Stimulated activated CD8-positive, alpha-beta memory T cell treated with anti-CD3 and anti-CD28 coated beads, Interleukin-12 subunit alpha, Interleukin-12 subunit beta, amount 100 ng/mL, for 4 hours (primary cell): ENCODE data around the gene LARGE1.

Source experiments
- DNase-seq: peaks from one replicate; pipeline ENCODE4 v3.0.0-alpha.2; 2020; ENCODE audit warnings: low read depth

Gene LARGE1

DNA sequence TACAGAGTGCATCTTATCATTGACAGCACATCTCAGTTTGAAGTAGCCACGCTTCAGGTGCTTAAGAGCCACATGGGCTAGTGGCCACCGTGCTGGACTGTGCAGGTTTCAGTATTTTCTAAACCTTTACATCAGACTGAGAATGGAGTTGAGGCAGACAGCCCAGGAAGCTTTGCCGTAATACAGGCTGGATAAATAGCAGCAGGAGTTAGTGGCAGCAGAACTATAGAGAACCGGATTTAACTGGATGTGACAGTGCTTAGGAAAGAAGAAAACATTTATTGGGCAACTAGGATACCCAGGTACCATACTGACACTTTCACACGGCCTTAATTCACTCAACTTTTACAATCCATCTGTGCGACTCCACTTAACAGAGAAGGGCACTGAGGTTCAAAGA lies 145.5 kb downstream of the LARGE1 start:
- DNase-seq, result no peak

DNA sequence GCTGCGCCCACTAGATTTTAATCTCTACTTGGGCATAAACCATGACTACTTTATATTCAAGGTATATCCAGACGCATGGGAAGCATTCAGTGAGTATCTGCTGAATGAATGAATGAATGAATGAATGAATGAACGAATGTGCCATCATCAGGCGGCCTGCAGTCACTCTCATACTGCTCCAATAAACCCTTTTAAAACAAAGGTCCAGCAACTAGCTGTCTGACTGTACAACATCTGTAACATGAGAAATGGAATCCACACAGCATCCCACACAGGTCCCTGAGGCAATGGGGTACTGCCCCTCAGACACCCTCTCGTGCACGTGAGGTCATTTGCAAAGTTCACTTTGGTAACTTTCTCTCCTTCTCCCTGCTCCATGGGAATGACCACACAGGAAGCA lies 147.5 kb downstream of the LARGE1 start:
- DNase-seq, result no peak

DNA sequence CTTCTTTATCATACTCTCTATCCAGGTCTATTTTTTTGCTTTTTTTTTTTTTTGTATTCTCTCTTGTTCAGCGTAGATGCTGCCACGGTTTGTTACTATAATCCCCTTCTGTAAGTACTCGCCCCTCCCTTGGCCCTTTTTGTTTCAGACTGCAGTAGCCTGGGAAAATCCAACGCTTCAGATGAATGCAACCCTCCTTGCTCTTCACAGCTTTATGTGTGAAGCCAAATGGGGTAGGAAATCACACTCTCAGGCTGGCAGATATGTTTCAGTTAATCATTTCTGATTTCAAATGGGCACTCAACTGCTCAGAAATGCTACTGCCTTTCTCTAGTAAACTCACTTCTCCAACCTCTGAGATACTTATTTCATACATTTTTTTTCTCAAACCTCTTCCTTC lies 149.1 kb downstream of the LARGE1 start:
- DNase-seq, result no peak

DNA sequence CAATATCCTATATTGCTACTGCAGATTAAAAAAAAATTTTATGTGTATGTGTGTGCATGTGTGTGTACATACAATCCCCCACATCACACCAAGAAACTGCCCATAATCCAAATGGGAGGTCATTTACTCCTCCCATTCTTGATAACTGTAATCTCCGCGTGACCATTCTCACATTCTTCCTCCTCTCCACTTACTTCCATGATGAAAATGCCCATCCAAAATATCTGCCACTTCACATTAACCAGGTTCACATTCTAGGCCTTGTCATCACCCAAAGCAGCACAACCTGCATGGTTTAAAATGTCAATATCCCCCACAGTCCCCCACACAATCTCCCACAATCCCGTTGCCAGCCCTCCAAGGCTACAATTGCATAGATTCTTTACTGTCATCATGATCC lies 149.6 kb downstream of the LARGE1 start:
- no peak for DNase-seq

DNA sequence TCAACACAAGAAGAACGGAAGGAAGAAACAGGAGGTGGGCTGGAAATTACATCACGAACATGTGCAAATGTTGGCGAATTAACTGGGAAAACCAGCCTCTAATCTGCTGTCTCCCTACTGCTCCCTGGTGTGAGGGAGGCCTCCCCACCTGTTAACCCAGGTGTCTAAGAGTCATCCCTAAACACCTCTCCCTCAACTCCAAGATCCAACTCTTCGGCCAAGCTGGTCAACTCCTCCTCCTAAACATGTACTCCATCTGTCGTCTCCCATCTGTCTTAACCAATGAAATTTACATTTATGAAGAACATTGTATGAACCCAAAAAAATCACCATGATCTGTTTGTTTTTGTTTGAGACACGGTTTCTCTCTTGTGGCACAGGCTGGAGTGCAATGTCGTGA lies 154.2 kb downstream of the LARGE1 start:
- DNase-seq, result no peak

DNA sequence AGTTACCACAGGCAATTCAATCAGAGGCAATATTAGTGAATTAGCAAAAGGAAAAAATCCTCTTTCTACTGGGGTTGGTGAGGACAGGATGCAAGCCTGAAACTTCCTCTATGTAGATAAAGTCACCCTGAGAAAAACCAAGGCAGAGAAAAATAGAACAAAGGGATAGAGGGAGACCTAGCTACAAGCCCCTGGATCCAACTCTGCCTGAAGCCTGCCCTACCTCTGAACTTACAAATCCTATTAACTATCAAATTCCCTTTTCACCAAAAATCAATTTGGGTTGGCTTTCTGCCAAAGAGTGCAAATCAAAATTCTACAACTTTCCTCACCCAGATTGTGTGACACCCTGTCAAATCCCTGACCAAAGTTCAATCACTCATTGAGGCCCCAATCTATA lies 161.3 kb downstream of the LARGE1 start:
- no peak for DNase-seq

DNA sequence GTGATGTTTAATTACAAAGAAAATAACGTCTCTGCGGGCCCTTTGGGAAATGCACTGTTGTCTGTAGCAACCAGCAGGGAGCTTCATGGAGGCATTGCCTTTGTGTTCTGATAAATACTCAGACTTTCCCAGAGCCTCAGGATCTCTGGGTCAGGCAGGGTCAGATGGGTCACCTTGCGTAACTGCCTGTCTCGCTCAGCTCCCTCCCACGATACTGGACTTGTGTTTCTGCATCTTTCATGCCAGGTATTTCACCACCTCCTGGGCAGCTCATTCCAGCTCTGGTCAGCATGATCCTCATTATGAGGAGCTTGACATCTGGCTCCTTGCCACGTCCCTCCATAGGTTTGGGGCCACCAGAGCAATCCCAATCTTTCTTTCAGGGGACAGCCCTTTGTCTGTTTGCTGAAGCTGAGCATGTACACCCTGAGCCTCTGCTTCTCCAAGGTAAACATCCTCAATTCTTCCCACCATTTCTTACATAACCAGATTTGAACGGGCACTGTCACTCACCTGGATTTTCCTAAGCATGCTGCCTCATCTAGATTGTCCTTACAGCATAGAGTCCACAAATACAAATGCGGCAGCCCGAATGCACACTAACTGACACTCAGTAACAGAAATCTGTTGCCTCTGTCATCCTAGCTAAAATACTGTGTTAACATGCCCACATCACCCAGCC lies 162.3 kb downstream of the LARGE1 start:
- no peak for DNase-seq

DNA sequence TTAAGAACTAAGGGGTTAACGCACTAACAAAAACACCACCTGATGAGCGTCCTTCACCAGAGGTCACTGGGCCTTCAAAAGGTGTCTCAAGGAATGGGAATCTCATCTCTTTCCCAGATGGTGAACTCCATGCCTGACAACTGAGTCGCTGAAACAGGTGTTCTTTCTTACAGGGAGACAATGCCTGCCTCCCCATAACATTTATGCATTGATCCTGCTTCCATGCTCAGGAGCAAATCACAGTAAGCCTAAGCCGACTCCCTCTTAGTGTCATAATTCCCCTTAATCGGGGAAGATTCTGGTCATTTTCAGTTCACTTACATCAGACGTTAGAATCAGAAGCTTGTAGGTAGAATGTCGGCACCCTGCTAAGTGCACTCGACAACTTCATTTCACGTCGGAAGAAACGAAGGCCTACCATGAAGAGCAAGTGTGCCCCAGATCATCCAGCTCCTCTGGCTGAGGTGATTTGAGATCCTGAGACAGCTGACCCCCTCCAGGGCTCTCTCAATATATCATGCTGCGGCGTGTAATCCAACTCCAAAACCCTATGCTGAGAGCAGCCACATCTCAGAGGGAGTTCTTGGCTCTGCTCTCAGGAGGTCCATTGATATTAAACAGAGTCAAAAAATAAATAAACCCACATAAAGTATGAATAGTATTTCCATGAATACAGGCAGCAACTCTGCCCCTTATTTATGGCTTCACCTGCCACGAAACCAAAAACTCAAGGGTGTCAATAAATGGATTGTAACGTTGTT lies 163.1 kb downstream of the LARGE1 start:
- no peak for DNase-seq

DNA sequence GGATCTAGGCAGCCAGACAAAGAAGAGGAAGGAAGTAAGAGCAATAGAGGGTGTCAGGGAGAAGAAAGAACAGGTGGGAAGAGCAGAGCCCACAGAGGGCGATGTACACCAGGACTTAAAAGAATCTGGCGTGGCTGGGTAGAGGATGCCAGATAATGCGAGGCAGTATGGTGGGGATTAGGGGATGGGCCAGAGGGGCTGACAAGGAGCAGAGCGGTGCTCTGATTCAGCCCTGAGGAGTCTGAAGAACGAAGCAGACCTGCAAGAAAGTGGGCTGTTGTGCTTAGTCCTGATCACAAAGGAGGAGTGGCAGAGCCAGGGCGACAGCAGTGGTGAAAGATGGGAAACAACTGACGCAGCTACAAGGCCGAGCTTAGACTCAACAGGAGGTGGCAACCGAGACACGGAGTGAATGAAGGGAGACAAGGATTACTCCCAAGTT lies 163.7 kb downstream of the LARGE1 start:
- no peak for DNase-seq

DNA sequence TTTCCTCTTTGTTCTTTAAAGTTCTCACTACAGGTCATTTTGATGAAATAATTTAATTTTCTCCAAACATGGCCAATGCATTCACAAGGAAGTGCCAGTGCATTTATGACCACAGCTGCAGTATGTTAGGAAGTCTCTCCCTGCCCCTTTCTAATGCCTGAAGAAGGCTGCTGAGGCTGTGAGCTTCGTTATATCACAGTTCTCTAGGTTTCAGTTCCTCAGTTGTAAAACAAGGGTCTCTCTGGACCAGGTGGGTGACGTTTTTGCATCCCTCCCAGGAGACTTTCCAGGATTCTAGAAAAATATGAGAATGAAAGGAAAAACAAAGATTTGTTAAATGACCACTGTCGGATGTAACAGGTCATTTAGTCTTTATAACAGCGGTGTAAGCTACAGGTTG lies 171.6 kb downstream of the LARGE1 start:
- no peak for DNase-seq

DNA sequence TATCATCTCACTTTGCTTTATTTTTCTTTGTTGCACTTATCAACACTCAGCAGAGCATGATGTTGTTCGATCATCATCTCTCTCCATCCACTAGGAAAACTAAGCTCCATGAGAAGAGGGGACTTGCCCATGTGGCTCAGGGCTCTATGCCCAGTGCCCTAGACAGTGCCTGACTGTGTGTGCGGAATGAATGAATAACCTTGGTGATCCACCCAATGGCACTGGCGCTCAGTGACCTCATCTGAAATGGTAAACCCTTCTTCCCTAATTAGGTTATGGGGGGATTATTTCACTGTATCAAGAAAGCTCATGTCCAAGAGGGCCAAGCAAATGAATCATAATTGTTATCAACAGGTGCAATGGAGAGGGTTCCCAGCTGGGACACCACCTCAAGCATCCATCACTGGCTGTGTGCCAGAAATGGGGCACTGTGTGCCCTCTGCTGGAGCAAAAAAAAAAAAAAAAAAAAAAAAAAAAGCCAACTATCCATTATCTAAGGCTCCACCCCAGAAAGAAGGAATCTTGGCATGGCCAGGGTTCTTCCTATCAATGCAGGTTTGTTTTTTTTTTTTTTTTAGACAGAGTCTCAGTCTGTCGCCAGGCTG lies 172.6 kb downstream of the LARGE1 start:
- no peak for DNase-seq

DNA sequence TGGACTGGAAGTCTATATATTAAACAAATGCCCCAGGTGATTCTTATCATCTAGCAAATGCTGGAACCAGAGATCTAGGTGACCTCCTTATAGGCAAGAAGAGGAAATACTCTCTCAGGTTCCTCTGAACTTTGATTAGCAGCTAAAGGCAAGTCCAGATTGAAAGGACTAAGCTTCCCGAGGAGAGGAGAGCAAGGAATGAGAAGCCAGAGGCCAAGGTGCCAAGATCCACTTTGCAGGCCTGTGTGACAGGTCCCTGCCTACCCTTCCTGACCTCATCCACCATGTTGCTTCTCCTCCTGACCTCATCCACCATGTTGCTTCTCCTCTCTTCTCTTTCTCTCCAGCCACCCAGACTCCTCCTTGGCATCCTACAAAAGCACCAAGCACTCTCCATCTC lies 173.2 kb downstream of the LARGE1 start:
- no peak for DNase-seq

DNA sequence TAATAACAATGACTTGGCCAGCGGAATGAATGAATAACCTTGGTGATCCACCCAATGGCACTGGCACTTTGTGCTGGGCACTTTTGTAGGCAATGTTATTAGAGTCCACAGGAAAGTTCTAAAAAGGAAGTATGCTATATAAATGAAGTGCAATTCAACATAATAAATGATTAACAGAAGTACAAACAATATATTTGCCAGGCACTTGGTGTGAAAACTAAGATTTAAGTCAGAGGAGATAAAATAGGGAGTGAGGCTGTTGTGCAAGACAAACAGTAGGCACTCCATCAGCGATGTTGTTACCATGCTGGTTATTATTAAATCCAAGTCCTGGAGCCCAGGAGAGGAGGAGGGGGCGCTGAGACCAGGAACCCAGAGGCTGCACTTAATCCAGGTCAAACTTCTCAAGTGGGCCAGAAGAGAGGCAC lies 173.8 kb downstream of the LARGE1 start:
- DNase-seq, result no peak

DNA sequence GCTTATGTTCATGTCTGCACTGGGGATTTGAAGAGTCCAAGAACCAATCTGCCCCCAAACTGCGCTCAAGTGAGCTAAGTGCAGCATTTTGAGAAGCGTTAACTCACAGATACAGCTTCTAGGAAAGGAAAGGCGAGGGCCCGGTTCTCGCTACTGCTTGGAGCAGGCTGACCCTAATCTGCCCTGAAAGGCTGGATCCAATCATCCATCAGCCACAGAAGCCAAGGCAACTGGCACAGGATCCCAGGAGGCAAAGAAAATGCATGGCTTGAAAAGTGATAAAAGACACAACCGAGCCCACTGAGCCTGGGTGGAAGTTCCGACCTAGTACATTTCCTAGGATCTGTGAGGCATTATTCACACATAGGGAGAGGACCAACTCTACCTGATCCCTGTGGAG lies 174.8 kb downstream of the LARGE1 start:
- DNase-seq, result no peak

DNA sequence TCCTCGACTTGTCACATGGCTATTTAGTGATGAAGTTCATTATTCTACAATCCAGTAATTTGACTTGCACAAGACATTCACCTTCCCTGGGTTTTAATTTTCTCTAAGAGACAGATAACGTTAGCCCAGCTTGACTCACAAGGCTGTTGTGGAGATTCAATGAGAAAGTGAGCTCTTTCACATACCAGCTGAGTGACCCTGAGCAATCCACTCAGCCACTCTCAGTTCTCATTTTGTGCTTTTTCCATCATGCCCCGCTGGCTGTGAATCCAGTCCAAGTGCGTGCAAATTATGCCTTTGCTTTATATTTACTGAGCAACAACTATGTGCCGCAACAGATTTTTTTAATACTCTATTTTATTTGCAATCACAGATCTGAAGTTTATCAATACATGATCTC lies 176.5 kb downstream of the LARGE1 start:
- no peak for DNase-seq

DNA sequence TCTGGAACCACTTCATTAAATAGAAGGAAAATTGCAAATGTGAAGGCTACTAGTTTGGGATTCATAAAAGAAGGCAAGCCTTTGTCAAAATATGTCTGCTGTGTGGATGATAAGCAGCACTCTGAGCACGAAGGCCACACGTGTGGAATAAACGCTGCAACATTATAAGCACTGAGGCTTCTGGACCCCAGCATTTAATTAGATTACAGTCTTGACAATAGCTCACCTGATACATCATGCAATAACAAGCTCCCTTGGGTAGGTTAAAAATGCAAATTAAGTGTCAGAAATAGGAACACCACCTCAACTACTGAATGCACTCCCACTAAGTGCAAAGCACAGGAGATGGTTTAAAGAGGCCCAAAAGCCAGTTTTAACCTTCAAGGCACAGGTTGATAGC lies 179.3 kb downstream of the LARGE1 start:
- no peak for DNase-seq

DNA sequence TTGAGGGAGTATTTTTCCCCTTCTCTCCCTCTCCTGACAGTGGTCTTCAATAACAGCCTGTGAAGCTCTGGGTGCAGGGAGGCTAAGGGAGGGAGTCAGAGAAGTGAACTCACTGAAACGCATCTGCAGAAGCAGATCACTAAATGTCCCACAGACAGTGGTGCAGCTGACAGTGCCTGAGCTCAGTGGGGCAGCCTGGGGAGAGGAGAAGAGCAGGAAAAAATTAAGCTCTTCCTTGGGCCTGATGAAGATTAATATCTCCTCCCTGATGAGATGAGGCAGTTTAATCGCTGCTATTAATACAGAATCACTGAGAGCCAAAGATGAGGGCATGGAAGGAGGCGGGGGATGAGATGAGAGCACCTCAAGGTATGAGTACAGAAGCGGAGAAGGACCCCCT lies 180.8 kb downstream of the LARGE1 start:
- no peak for DNase-seq

DNA sequence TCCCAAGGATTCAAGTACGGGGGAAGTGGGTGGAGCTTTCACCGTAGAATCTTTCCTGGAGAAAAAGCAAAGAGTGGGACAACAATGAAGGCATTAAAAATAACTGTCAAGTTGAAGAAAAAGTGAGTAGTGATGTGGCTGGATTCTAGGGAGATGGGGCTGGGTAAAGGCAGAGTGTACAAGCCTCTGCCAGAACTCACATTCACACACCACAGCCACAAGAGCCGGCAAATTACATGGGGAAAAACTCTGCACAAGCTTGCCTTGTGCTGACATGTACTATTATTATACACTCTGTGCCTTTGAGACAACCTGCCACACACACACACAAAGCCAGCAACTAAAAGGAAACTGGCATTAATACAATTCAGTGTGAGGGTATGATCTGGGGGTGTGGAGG lies 182.6 kb downstream of the LARGE1 start:
- DNase-seq, result no peak

DNA sequence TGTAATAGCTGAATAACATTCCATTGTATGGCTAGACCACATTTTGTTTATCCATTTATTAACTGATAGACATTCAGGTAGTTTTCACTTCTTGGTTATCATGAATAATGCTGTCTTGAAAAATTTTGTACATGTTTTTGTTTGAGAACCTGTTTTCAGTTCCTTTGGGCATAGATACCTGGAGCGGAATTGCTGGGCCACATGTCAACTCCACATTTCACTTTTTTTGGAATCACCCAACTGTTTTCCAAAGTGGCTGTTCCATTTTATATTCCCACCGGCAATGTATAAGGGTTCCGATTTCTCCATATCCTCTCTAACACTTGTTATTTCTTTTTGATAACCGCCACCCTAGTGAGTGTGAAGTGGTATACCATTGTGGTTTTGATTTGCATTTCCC lies 184.3 kb downstream of the LARGE1 start:
- no peak for DNase-seq

DNA sequence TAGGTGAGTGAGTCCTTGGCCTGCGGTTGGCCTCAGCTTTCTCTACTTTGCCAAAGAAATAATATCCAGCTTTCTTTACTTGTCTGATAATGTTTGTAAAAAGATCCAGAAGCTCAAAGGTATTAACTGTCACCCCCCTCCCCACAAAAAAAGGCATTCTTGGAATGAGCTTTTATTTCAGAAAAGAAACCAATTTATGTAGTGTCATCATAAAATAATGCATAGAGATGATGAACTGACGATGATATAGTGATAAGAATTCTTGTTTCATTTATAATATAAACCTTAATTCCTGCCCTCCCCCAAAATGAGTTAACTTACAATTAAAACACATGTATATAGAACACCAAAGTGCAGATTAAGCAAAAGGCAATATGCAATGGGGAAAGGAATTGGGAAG lies 191.4 kb downstream of the LARGE1 start:
- no peak for DNase-seq

DNA sequence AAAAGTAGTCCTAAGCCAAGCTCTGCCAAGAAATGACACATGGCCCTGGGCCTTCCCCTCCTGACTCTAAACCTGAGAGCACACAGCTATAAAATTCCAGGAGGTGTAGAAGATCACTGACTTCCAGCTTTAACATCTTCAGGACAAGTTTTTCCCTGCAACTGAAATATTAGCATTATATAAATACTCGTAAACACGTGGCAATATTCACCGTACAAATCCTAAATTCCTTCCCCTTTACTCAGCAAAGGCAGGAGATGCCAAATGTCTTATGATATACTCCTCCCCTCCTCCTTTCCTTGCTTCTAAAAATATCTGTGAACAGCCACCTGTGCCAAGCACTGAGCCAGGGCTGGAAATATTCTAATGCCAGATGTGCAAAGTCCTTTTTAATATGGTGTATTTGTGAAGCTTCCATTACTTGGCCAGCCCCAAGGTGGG lies 194.0 kb downstream of the LARGE1 start:
- DNase-seq, result no peak

DNA sequence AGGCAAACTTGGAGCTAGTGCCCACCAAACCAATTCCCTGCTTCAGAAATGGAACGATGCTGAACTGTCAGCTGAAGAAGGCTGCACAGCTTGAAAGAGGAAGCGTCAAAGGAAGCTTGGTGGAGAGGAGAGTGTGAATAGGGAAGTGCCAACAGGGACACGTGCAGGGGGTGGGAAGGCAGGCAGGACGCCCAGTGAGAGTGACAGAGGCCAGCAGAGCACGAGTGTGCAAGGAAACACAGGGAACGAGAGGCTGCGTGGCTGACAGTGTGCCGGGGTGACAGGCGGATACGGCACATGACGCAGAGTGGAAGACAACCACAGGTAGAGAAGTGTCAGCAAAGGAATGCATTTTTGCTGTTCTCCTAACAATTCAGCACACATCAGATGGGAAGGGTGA lies 196.4 kb downstream of the LARGE1 start:
- DNase-seq, result no peak

DNA sequence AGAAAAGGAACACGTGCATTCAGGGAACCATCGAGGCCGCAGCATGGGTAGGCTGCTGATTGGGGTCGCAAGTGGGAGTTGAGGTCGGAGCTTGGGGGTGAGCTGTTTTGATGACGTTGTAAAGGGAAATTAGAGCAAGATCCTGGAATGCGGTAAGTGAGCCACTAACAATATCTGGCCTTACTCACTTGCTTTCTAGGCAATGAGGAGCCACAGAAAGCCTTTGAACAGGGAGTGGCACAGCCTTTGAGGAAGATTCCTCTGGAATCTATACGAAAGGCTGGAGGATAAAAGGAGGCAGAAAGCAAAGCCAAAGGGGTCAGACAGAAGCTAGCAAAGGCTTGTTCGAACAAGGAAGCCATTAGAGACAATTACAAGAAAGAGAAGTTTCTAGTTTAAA lies 197.5 kb downstream of the LARGE1 start:
- no peak for DNase-seq
